ENCODE data around the gene ILF2. TPM values are rescaled to one million over a fixed set of nuclear protein-coding genes. Genes with fewer than 3 reads are reported as not detected.

The ILF2 gene
- total and polyA plus RNA-seq, 2 donors (not counting 1 experiment from before 2014, with no cell fraction given) = 89.8 to 94.0 TPM

GRCh38 chr1:153667439-153667838 lies 3.4 kb downstream of the ILF2 start:
- Histone ChIP-seq H3K79me2 (ENCODE audit: control insufficient read depth, insufficient read depth, low read length) (peaks cover 27% of the 10 kb centered on the region), H3K27me3 (replicated peaks in 1 of 4; ENCODE audit: control extremely low read depth in 1 of 4, control insufficient read depth in 3 of 4, insufficient read depth in 4 of 4, low read length in 3 of 4) (no peaks in the 10 kb centered on the region), H3K9ac (ENCODE audit: low read length) (no peak overlapping the region), H3K27ac (ENCODE audit: low read length in 2 of 2) (no peak overlapping the region), H3K9me3 (ENCODE audit: control extremely low read depth in 1 of 3, control insufficient read depth in 2 of 3, insufficient read depth in 1 of 3, low read length in 2 of 3) (no peaks in the 10 kb centered on the region), H3K36me3 (replicated peaks in 1 of 2; ENCODE audit: control extremely low read depth in 1 of 2, control insufficient read depth in 1 of 2, extremely low read depth in 1 of 2, insufficient read depth in 2 of 2, low read length in 1 of 2) (peaks cover 8 to 67% of the 10 kb centered on the region in 2 experiments), H3K4me2 (replicated peaks; ENCODE audit: low read depth, low read length, poor library complexity, severe bottlenecking) (no peak overlapping the region), H3K4me1 (ENCODE audit: control insufficient read depth in 2 of 2, insufficient read depth in 2 of 2, low read length in 2 of 2) (peaks cover 10 to 18% of the 10 kb centered on the region in 2 donors), H3K4me3 (ENCODE audit: control extremely low read depth in 1 of 5, extremely low read depth in 1 of 5, insufficient read depth in 1 of 5, low read depth in 2 of 5, low read length in 4 of 5) (no peak overlapping the region), H2AFZ (ENCODE audit: insufficient read depth, low read depth, low read length, poor library complexity, severe bottlenecking) (no peak overlapping the region), H4K20me1 (ENCODE audit: control insufficient read depth, insufficient read depth, low read length, poor library complexity, severe bottlenecking) (no peaks in the 10 kb centered on the region)
- intact Hi-C loops (cut with micrococcal nuclease) = no loop called here
- TF ChIP-seq EZH2 (IDR thresholded peaks at IDR 0.05; ENCODE audit: borderline replicate concordance, insufficient read depth, low read depth, low read length, poor library complexity, severe bottlenecking) = no peak
- TF ChIP-seq, protein P1, sequence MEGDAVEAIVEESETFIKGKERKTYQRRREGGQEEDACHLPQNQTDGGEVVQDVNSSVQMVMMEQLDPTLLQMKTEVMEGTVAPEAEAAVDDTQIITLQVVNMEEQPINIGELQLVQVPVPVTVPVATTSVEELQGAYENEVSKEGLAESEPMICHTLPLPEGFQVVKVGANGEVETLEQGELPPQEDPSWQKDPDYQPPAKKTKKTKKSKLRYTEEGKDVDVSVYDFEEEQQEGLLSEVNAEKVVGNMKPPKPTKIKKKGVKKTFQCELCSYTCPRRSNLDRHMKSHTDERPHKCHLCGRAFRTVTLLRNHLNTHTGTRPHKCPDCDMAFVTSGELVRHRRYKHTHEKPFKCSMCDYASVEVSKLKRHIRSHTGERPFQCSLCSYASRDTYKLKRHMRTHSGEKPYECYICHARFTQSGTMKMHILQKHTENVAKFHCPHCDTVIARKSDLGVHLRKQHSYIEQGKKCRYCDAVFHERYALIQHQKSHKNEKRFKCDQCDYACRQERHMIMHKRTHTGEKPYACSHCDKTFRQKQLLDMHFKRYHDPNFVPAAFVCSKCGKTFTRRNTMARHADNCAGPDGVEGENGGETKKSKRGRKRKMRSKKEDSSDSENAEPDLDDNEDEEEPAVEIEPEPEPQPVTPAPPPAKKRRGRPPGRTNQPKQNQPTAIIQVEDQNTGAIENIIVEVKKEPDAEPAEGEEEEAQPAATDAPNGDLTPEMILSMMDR (IDR thresholded peaks at IDR 0.05) = no peak
- no peak overlapping the region for H3K4me3 Mint-ChIP-seq
- ATAC-seq (ENCODE audit: low read depth) = no peak
- CTCF ChIA-PET = interaction anchor here (0.6 to 1.2 kb wide), 2 partner anchors 99 to 123 kb away, joined by 3 read pairs; no protein-coding TSS in a partner anchor
- no peak for DNase-seq
- no peaks in the 10 kb centered on the region for H3K9me3 Mint-ChIP-seq (ENCODE audit: insufficient read depth)
- POLR2A ChIA-PET = no interaction called here
- 100% methylated on average over 1 of the region's 4 CpGs for WGBS (ENCODE audit: insufficient coverage)
- H3K27me3 Mint-ChIP-seq = no peaks in the 10 kb centered on the region
- H3K27ac Mint-ChIP-seq = no peak overlapping the region
- peaks cover 18% of the 10 kb centered on the region for H3K4me1 Mint-ChIP-seq

- Histone ChIP-seq H3K27ac (ENCODE audit: low read length in 2 of 2) (no peak overlapping the region), H3K4me3 (ENCODE audit: control extremely low read depth in 1 of 5, extremely low read depth in 1 of 5, insufficient read depth in 1 of 5, low read depth in 2 of 5, low read length in 4 of 5) (no peak overlapping the region), H3K79me2 (ENCODE audit: control insufficient read depth, insufficient read depth, low read length) (peaks cover 20% of the 10 kb centered on the region), H4K20me1 (ENCODE audit: control insufficient read depth, insufficient read depth, low read length, poor library complexity, severe bottlenecking) (no peaks in the 10 kb centered on the region), H3K9ac (ENCODE audit: low read length) (no peak overlapping the region), H3K4me2 (replicated peaks; ENCODE audit: low read depth, low read length, poor library complexity, severe bottlenecking) (no peak overlapping the region), H3K27me3 (replicated peaks in 1 of 4; ENCODE audit: control extremely low read depth in 1 of 4, control insufficient read depth in 3 of 4, insufficient read depth in 4 of 4, low read length in 3 of 4) (no peaks in the 10 kb centered on the region), H3K36me3 (replicated peaks in 1 of 2; ENCODE audit: control extremely low read depth in 1 of 2, control insufficient read depth in 1 of 2, extremely low read depth in 1 of 2, insufficient read depth in 2 of 2, low read length in 1 of 2) (peaks cover 9 to 76% of the 10 kb centered on the region in 2 experiments), H3K9me3 (ENCODE audit: control extremely low read depth in 1 of 3, control insufficient read depth in 2 of 3, insufficient read depth in 1 of 3, low read length in 2 of 3) (no peaks in the 10 kb centered on the region), H2AFZ (ENCODE audit: insufficient read depth, low read depth, low read length, poor library complexity, severe bottlenecking) (no peak overlapping the region), H3K4me1 (ENCODE audit: control insufficient read depth in 2 of 2, insufficient read depth in 2 of 2, low read length in 2 of 2) (peaks cover 5 to 12% of the 10 kb centered on the region in 2 donors)
- H3K27me3 Mint-ChIP-seq = no peaks in the 10 kb centered on the region
- ChIA-PET POLR2A (interaction anchor here (0.6 kb wide), 1 partner anchor 17 kb away, joined by 4 read pairs; no protein-coding TSS in a partner anchor), CTCF (no interaction called here)
- H3K4me3 Mint-ChIP-seq = no peak overlapping the region
- no peak overlapping the region for H3K27ac Mint-ChIP-seq
- no peak for ATAC-seq (ENCODE audit: low read depth)
- peaks cover 14% of the 10 kb centered on the region for H3K4me1 Mint-ChIP-seq
- 92% methylated on average over 5 of the region's 5 CpGs for WGBS (ENCODE audit: insufficient coverage)
- no peaks in the 10 kb centered on the region for H3K9me3 Mint-ChIP-seq (ENCODE audit: insufficient read depth)
- DNase-seq = no peak
- TF ChIP-seq, protein P1 (IDR thresholded peaks at IDR 0.05) = no peak
- TF ChIP-seq EZH2 (IDR thresholded peaks at IDR 0.05; ENCODE audit: borderline replicate concordance, insufficient read depth, low read depth, low read length, poor library complexity, severe bottlenecking) = no peak
- intact Hi-C loops (cut with micrococcal nuclease) = no loop called here
Observed at GRCh38 chr1:153663211-153663610, 7.6 kb downstream of the ILF2 start.

Measured in B cell (primary cell).